Thyroid gland (tissue), 4 donors: Measurements from ENCODE around the gene PRDX1.
"Not testable (repeated sequence)": the region's sequence is repeated elsewhere in the genome, so short reads cannot be mapped to it uniquely, and the experiment has no call there.

ENCODE experiments used
- POLR2A ChIP-seq, 2 donors: fragments of 450-650 bp; IDR thresholded peaks; one replicate each; pipeline ENCODE4 v1.6.1; 2017; ENCODE audit warnings: antibody characterized with exemption in 2 of 2, mild to moderate bottlenecking in 2 of 2, moderate library complexity in 1 of 2
- TF ChIP-seq, protein P1 (sequence below), 6 experiments: fragments of 200-600 bp in 3 of 6; fragments of 450-650 bp in 3 of 6; sonication (generic) in 3 of 6; IDR thresholded peaks; one replicate each; pipeline ENCODE4 v1.5.1; 2016 to 2019; ENCODE audit warnings: antibody characterized with exemption in 6 of 6, mild to moderate bottlenecking in 2 of 6, inconsistent platforms in 1 of 6, moderate library complexity in 1 of 6

GRCh38 chr1:45489379-45489778, 32.3 kb downstream of the PRDX1 start:
- TF ChIP-seq, protein P1, sequence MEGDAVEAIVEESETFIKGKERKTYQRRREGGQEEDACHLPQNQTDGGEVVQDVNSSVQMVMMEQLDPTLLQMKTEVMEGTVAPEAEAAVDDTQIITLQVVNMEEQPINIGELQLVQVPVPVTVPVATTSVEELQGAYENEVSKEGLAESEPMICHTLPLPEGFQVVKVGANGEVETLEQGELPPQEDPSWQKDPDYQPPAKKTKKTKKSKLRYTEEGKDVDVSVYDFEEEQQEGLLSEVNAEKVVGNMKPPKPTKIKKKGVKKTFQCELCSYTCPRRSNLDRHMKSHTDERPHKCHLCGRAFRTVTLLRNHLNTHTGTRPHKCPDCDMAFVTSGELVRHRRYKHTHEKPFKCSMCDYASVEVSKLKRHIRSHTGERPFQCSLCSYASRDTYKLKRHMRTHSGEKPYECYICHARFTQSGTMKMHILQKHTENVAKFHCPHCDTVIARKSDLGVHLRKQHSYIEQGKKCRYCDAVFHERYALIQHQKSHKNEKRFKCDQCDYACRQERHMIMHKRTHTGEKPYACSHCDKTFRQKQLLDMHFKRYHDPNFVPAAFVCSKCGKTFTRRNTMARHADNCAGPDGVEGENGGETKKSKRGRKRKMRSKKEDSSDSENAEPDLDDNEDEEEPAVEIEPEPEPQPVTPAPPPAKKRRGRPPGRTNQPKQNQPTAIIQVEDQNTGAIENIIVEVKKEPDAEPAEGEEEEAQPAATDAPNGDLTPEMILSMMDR (IDR thresholded peaks at IDR 0.05), result not testable (repeated sequence)
- TF ChIP-seq POLR2A (IDR thresholded peaks at IDR 0.05), result not testable (repeated sequence)
